SKM-1 (cell line): Measurements from ENCODE around the gene ADAP1.
A peak's percentile ranks its signal among the peaks of the same experiment; 100 is the strongest.
"Not testable (repeated sequence)": the region's sequence is repeated elsewhere in the genome, so short reads cannot be mapped to it uniquely, and the experiment has no call there.

Experiments used
- DNase-seq: peaks from one replicate; lab custom pipeline; 2025; ENCODE audit not compliant: unreplicated experiment; lab: John Stamatoyannopoulos, UW

The ADAP1 gene

GRCh38 chr7:975702-976473 is 21.4 kb upstream of the ADAP1 start:
- no peak for DNase-seq

- peak; percentile 41 for DNase-seq
Measured at GRCh38 chr7:974820-975681, 20.6 kb upstream of the ADAP1 start, which contains the start of gene COX19. Gene COX19 (minus strand): TSS chr7:975549. CDS start chr7:975509, 40 bp downstream.

- no peak for DNase-seq
Measured at GRCh38 chr7:974172-974571, 19.7 kb upstream of the ADAP1 start.

GRCh38 chr7:973312-973711 is 18.8 kb upstream of the ADAP1 start:
- DNase-seq = no peak

- no peak for DNase-seq
Measured at GRCh38 chr7:972676-973309, 18.3 kb upstream of the ADAP1 start.

GRCh38 chr7:972110-972509 is 17.6 kb upstream of the ADAP1 start:
- no peak for DNase-seq

GRCh38 chr7:970744-971143 is 16.3 kb upstream of the ADAP1 start:
- DNase-seq = no peak

GRCh38 chr7:969403-969802 is 14.9 kb upstream of the ADAP1 start:
- DNase-seq = no peak

- DNase-seq = no peak
Measured at GRCh38 chr7:968205-969105, 14.0 kb upstream of the ADAP1 start.

- DNase-seq = no peak
Measured at GRCh38 chr7:967361-968082, 13.0 kb upstream of the ADAP1 start.

- no peak for DNase-seq
Measured at GRCh38 chr7:966291-967069, 12.0 kb upstream of the ADAP1 start.

GRCh38 chr7:964401-965231 is 10.1 kb upstream of the ADAP1 start:
- DNase-seq = peak; percentile 36

GRCh38 chr7:963236-964078 is 9.0 kb upstream of the ADAP1 start:
- no peak for DNase-seq

GRCh38 chr7:962401-963081 is 8.1 kb upstream of the ADAP1 start:
- DNase-seq = no peak

- DNase-seq = no peak
Measured at GRCh38 chr7:961546-962400, 7.3 kb upstream of the ADAP1 start.

GRCh38 chr7:960972-961371 is 6.5 kb upstream of the ADAP1 start:
- not testable (repeated sequence) for DNase-seq
